ENCODE measurements around the gene MRAP. TPM values are rescaled to one million over a fixed set of nuclear protein-coding genes. Genes with fewer than 3 reads are reported as not detected.
"Not testable (repeated sequence)": the region's sequence is repeated elsewhere in the genome, so short reads cannot be mapped to it uniquely, and the experiment has no call there.

MRAP gene
- polyA plus RNA-seq, 10 donors, result 0.36 to 1.2 (median 0.82) TPM; not detected in 7

DNA sequence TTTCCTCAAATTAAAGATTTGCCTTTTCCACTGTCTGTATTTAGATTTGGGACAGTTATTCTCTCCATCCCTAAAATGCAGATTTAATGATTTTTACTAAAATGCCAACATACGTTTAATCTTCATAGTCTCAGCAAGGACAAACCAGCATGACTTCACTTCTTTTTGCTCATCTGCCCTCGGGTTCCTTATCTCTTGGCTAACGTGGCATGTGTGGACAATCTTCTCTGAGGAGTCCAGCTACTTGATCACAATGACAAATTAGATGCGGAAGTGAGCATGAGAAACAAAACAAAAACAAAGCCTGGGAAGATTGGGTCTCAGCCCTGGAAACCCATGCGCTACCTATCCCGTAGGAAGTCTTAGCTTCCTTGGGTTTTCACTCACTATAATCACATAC lies 1.0 kb downstream of the MRAP start:
- no peak for DNase-seq

DNA sequence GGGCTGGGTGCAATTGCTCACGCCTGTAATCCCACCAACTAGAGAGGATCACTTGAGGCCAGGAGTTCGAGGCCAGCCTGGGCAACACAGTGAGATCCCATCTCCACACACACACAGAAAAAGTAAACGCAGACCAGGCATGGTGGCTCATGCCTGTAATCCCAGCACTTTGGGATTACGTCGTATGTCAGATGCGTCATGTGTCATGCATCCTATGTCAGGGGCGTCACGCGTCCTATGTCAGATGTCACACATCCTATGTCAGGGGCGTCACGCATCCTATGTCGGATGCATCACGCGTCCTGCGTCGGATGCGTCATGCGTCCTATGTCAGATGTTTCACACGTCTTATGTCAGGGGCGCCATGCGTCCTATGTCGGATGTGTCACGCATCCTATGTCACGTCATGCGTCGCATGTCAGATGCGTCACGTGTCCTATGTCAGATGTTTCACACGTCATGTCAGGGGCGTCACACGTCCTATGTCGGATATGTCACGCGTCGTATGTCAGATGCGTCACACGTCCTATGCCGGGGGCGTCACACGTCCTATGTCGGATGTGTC lies 1.5 kb downstream of the MRAP start:
- no peak for DNase-seq

DNA sequence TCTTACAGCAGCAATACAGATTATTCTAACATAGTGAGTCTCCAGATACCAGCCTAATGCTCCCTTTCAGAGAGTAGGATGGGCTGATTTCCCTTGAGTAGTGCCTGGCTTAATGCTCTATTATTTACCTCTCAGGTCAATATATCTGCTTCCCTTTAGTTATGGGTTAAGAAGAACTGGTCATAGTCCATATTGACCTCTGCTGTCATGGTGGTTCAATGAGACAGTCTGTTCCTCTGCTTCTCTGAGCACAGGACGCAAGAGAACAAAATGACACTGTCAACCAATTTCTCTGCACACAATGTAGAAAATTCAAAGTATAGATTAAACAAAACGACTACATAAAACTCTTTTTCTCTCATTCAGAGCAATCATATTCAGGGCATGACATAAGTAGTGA lies 2.9 kb downstream of the MRAP start:
- DNase-seq, result no peak

DNA sequence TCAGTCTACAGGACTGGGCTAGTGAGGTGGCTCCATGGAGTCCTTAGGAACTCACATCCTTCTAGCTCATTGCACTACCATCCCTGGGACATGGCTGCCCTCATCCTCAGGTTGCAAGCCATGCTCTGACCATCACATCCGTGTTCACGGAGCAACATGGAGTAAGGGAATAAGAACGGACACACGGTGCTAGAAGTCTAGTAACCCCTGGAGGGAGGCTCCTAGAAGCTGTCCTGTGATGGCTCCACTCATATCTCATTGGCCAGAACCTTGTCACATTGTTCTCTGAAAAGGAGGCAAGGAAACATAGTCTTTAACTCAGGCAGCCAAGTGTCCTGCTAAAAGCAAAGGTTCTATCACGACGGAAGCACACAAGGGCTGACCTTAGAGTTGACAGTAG lies 3.9 kb downstream of the MRAP start:
- no peak for DNase-seq

DNA sequence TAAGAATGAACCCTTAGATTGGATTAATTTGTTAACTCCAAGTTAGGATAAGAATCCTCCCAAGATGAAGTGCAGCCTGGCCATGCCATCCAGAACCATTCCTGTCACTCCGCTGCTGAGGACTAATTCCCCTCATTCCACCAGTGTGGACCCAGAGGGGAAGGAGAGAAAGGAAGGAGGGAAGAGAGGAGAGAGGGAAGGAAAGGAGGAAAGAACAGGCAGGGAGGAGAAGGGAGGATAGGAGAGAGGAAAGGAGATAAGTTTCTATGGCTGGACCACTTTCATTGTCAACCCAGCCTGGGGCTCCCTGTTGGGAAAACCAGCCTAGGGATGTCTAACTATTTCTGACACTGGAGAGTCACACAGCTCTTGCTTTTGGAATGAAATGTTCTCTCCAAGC lies 4.7 kb downstream of the MRAP start:
- no peak for DNase-seq

DNA sequence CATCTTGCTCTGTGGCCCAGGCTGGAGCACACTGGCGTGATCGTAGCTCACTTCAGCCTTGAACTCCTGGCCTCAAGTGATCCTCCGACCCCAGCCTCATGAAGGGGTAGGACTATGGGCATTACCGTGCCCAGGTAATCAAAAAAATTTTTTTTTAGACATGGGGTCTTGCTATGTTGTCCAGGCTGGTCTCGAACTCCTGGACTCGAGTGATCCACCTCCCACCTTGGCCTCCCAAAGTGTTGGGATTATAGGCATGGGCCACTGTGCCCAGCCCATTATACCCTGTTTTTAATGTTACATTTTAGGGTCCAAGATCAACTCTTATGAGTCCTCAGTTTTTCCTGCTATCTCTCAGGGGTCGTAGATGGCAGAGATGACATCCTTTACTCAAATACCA lies 6.3 kb downstream of the MRAP start:
- DNase-seq, result no peak

DNA sequence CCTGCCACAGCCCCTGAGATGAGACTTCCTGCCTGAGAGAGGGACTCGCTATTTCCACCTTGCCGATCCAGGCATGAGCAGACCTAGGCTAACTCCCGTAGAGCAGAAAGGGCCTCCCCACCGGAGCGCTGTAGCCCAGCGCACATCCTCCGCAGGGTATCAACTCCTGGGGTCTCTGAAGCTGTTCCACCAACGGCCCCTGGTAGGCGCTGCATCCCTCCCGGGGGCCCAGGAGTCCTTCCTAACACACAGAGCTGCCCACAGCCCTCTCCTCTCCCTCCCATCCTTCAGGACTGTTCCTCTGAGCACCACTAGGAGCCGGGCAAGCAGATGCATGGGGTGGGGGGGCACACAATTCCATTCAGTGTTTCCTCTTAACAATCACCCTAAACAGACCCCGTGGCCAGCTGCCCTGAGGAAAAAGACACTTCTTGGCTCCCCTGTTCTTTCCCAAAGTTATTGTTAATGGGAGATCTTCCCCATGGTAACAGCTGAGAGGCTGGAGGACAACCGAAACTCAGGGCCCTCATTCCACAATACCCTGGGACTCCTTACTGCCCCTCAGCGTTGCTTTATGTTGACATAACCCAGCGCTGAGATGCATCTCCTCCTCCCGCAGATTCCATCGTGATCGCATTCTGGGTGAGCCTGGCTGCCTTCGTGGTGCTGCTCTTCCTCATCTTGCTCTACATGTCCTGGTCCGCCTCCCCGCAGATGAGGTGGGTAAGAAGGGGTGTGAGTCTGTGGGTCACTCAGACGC lies 7.5 kb downstream of the MRAP start:
- DNase-seq, result peak in 1 of 3 donors; percentile 50

DNA sequence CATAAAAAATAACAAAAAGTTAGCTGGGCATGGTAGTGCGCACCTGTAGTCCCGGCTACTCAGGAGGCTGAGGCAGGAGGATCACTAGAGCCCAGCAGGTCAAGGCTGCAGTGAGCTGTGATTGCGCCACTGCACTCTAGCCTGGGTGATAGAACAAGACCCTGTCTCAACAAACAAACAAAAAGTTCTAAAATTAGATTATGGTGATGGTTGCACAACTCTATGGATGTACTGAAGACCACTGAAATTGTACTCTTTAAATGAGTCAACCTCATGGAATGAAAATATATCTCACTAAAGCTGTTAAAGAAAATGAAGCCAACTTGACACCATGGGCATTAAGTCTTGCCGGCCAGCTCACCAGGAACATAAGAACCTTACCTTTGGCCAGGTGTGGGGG lies 9.1 kb downstream of the MRAP start:
- no peak for DNase-seq

DNA sequence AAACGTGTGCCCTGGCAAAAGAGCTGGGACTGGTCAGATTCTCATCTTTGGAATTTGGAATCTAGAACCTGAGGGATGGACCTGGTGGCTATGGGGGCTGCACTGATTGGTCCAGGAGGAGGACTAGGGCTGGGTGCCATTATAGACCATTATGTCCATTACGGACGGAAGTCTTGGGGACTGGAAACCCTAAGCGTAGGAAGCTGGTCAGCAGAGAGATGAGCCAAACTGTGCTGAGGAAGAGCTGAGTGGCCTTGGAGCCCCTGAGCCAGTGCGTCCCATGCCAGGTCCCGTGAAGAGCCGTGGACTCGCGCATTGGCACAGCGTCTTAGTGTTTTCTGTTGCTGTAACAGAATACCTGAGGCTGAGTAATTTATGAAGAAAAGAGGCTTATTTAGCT lies 10.0 kb downstream of the MRAP start:
- DNase-seq, result no peak

DNA sequence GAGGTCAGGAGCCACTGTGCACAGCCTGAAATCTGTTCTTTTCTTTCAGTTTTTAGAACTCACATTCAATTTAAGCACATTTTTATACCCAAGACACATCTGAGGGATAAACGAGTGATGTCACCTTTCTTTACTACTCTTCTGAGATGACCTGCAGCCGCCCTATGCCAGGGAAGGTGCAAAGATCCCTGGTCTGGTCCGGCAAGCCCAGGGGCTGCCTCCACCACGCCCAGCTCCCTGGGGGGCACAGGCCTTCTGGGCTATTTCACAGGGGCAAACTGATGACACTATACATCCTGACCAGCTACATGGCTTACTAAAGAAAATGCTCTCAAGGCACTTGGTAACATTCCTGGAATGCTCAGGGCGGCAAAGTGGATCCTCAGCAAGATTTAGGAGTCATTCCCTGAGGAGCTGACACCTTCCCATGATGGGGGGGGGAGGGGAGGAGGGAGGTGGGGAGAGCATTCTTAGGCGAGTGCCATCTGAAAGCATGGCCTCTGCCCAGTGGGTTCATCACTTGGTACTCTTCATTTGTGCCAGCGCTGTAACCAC lies 11.3 kb downstream of the MRAP start:
- DNase-seq, result no peak

DNA sequence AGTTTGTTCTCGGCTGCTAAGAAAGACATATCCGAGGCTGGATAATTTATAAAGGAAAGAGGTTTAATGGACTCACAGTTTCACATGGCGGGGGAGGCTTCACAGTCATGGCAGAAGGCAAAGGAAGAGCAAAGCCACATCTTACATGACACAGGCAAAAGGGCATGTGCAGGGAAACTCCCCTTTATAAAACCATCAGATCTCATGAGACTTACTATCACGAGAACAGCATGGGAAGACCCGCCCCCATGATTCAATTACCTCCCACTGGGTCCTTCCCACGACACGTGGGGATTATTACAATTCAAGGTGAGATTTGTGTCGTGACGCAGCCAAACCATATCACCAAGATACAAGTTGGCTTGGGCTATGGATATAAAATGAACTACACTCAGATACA lies 12.3 kb downstream of the MRAP start:
- DNase-seq, result not testable (repeated sequence)

DNA sequence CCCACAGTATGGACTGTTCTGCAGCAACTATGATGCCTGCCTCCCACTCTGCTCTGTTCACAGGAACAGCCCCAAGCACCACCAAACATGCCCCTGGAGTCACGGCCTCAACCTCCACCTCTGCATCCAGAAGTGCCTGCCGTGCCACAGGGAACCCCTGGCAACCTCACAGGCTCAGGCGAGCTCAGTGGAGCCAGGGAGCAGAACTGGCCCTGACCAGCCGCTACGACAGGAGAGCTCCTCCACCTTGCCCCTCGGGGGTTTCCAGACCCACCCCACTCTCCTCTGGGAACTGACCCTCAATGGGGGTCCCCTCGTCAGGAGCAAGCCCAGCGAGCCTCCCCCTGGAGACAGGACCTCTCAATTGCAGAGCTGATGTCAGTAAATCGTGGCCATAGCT lies 13.0 kb downstream of the MRAP start:
- DNase-seq, result no peak

DNA sequence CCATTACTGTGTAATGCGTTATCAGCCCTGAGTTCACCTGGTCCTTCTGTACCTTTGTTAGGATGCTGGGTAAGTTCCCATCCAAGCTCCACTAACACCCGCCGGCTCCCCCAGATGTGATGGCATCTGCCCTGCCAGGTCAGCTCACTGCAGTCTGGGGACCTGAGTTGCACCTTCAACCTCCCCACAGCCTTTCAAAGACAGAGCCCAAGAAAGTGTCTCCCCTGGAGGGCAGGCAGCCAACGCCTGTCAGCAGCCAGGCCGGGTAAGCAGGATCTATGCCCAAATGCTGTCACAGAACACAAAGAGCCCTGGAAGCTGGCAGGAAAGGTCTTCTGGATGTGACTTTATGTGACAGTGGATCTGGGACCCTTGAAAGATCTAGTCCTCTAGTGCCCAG lies 13.7 kb downstream of the MRAP start:
- DNase-seq, result no peak

DNA sequence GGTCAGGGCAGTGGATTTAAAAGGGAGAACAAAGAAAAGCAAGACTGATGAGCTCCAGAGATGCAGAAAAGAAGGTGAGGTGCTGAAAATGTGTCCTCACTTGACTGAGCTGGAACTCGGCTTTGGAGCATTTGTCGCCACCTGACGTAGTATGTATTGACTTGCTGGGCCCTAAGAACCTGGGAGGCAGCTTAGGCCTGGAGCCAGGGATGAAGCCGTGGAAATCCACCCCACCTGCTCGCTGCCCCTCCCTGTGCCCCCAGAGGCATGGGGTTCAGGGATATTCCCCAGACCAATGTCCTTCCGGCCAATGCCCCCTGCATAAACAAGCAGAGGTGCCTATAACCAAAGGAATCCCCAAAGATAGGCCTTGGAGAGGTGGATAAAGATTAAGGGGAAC lies 14.3 kb downstream of the MRAP start:
- DNase-seq, result no peak

DNA sequence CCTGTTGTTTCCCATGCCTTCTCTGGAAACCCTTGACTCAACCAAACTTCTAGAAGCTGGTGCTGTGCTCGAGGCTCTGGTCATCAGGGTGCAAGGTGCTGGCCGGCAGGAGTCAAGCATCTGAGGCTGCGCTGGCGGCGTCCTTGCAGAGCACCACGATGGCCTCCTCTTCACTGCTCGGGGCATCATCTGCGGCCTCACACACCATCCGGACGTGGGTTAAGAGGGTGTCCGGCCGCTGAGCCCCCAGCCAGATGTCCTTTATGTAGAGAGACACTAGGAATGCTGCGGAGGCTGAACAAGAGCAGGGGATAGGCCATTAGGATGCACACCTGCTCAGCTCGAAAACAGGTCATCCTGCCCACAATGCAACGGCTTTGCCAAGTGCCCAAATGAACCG lies 16.2 kb downstream of the MRAP start:
- DNase-seq, result no peak

DNA sequence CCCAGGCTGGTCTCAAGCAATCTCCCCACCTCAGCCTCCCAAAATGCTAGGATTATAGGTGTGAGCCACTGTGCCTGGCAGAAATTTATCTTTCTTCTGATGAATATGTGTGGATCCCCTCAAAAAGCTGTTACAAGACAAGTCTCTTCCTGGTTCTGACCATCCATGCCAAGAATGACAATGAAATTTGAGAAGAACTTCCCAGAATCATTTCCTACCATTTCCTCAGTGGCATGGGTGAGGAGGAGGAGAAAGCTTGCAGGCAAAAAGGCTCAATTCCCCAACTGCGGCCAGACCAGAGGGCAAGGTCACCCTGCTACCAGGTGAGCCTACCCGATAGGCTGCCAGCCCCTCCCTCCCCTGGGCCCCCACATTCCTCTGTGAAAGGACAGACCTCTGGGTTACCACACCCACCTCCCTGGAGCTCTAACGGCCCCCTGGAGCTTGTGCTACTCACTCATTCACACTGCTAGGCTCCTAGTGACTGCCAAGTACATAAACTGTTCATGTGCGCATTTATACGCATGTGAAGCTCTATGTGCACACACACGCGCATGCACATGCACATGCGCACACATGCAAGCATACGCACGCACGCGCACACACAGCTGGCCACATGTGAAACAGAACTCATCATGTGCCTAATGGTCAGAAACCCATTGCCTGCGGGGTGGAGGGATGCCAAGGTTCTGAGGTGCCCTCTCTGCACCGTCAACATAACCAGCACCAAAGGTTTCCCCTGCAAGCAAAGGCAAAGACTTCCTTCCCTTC lies 17.0 kb downstream of the MRAP start:
- no peak for DNase-seq

DNA sequence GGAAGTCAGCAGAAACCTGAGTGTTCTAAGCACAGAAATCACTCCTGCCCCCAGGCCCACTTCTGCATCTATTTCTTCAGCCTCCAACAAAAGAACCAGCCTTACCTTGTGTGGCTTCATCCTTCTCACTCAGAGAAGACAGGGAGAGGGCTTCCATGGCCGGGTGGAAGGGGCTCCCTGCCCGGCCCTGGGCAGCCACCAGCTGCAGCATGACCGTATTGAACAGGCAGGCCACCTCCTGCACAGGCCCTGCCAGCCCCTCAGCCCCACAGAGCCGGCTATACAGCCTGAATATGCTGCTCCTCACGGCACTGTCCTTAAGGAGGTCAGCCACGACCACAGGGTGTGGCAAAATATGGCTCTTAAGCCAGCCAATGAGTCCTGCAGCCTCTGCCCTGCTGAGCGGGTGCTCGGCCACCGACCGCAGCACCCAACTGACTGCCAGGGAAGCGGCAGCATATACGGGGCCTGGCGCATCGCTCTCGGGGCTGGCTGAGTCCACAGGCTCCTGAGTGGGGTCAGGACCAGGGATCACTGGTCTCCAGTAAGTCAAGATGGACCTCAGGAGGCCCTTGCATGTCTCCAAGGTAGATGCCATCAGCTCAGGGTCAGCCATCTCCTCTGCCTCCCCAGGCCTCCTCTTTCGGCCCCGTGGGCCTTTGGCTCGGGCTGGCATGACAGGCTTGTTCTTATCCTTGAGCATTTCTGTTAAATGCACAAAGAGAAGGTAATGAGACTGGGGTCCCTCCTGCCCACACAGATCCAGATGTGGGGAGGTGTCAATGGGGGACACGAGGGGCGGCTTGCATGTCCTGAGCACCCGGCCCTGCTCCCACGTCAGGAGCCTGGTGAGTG lies 17.9 kb downstream of the MRAP start:
- DNase-seq, result no peak

DNA sequence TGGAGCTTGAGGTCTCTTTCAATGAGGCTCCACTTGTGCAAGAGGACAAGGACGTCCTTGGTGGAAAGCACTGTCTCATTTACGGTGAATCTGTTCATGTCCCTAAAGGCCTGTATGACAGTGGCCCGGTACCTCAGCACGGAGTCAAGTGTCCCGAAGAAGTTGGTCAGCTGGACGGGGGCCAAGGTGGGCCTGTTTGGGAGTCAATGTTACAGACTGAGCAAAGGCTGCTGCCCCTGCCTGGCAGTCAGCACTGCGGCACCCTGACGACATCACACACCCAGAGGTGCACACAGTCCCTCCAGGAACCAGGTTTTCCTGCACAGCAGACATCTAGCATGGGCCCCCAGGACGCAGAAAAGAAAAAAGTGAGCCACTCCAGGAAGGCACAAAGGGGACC lies 19.1 kb downstream of the MRAP start:
- no peak for DNase-seq

DNA sequence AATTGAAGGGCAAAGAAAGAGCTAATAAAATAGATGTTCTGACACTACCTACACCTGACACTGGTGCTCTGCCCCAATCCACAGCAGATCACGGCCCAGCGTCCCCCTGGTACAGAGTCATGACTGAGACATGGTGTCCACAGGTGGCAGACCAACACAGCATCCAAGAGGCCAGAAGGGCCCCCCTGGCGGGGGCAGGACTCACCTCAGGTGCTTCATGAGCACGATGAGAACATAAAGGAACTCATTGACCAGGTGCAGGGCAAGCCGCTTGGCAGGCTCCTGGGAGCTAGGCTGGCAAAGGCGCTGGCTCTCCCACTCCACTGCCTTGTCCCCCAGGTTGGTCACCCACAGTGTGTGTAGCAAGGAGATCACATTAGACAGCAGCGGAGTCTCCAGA lies 20.4 kb downstream of the MRAP start:
- no peak for DNase-seq

DNA sequence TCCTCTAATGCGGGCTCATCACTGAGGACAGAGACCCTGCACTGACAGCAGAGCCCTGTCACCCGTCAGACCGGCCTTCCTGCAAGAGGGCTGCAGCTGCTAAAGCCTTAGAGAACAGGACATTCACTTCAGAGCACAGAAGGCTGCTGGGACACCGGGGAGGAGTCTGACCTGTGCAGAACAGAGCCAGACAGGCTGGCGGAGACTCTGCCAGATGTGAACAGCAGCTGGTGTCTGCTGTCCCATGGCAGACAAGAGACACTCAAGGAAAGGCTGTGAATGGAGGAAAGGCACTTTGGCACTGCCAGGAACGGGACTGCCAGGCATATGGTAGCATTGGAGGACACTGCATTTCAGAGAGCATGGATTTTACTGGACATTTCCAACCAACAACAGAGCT lies 21.4 kb downstream of the MRAP start:
- DNase-seq, result no peak

DNA sequence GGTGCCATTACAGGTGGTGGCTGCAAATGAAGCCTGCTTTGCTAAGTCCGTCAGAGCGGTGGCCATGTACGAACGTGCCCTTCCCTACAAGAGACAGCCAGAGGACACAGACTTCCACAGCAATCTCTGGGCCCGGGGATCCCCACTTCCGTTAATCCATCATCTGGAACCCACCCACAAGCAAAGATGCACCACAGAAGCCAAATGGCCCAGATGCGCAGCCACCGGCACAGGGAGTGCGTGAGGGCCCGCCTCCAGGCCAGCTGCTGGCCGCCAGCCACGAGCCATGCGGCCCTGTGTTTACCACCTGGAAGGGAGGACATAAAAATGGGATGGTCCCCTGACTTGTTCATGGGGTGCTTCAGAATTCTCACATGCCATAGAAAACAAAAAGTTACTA lies 22.1 kb downstream of the MRAP start:
- no peak for DNase-seq

DNA sequence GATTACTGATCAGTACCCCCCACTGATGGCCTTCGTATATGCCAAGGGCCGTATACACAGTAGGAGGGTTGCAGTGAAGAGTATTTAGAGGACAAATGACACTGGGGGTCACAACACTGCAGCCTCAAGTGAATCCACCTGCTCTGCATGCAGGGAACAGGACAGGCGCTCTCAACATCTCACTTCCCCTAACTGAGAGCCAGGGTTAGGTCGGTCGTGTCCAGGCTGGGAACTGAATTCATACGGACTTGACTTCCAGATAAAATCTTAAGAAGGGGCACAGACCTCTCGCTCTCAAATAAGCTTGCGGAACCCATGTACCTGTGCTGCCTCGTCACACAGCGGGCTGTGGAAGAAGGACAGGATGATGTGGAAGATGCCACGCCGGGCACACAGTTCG lies 22.8 kb downstream of the MRAP start:
- no peak for DNase-seq

Measured in muscle of back (tissue), 11 donors.